ENCODE results near the gene EDARADD.
"Not testable (repeated sequence)": the region's sequence is repeated elsewhere in the genome, so short reads cannot be mapped to it uniquely, and the experiment has no call there.

Gene EDARADD

DNA sequence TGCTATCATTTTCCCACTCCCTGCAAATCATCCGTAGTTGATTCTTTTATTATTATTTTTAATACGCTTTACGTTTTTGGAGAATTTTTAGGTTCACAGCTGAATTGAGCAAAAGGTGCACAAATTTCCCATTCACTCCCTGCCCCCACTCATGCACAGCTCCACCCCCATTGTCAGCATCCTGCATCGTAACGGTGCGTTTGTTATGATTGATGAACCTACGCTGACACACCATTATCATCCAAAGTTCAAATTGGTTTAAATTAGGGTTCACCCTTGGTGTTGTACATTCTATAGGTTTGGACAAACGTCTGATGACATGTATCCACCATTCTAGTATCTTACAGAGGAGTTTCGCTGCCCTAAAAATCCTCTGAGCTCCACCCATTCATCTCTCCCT, 44.5 kb downstream of the EDARADD start:
- DNase-seq (ENCODE audit: low spot score), result no peak

DNA sequence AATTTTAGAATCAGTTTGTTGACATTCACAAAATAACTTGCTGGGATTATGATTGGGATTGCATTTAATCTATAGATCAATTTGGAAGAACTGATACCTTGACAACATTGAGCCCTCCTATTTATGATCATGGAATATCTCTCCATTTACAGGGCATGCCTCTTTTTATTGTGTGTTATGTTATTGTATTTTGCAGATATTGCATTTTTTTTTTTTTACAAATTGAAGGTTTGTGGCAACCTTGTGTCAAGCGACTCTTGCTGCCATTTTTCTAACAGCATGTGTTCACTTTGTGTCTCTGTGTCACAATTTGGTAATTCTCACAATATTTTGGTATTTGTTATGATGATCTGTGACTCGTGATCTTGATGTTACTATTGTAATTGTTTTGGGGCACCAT, 46.3 kb downstream of the EDARADD start:
- DNase-seq (ENCODE audit: low spot score), result no peak

DNA sequence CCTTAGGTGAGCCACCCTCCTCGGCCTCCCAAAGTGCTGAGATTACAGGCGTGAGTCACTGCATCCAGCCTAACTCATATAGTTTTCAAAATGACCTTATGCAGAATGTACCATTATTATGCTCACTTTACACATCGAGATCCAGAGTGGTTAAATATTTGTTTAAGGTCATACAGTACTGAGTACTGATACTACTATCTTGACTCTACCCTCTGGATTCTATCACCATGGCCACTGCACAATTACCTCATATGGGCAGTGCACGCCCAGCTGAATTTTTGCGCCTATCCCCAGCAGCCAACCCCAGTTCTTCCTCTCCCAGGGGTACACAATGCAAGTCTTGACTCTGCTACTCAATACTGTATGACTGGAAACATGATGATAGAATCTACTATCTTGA, 56.7 kb downstream of the EDARADD start:
- no peak for DNase-seq (ENCODE audit: low spot score)

DNA sequence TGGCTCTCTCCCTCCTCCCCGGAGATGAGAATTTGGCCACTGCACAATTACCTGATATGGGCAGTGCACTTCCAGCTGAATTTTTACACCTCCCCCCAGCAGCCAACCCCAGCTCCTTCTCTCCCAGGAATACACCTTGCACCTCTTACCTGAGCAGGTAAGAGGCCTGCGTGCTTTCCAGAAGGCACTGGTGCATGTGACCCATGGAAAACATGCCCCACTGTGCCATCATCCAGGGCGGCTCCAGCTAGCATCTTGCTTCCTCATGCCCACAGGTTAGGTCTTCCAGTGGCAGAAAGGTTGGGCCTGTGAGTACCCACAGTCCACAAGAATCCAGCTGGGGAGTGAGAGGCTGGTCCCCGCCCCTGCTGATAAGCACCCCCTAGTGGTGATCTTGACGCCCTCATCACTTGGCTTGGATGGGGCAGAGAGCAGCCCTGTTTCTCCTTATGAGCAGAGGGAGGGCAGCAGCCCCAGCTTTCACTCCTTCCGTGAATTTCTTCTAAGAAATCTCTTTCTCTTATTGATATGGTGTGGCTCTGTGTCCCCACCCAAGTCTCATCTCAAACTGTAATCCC, 57.8 kb downstream of the EDARADD start:
- DNase-seq (ENCODE audit: low spot score), result no peak

DNA sequence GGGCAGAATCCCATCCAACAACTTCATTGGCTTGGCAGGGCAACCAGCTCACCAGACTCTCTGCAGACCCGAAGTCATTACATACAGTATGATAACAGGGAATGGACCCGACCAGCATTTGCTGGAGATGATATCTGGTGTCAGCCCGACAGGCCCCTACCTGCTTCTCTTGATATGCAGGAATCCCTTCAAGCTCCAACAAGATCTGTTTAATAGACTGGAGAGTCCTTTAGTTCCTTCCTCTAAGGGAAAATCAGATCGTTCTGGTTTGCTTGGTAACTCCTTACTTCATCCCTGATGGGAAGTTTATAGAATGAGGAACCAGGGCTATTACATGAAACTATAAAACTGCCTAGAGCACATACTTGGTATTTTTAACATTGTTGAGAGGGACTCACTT, 61.2 kb downstream of the EDARADD start:
- DNase-seq (ENCODE audit: low spot score), result no peak

DNA sequence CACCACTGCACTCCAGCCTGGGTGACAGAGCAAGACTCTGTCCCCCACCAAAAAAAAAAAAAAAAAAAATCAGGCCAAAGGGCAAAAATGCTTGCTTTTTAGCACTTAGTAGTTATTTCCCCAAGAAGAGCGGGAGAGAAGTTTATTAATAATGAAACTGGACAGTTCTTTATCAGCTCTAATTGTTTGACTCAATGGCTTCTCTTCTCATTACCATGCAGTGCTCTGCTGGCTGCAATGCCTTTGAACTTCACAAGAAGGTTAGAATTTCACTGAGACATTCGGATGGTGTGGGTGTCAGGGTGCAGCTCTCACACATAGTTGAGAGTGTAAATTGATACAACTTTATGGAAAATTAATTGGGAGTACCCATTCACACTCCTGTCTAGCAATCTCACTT, 63.7 kb downstream of the EDARADD start:
- DNase-seq (ENCODE audit: low spot score), result no peak

DNA sequence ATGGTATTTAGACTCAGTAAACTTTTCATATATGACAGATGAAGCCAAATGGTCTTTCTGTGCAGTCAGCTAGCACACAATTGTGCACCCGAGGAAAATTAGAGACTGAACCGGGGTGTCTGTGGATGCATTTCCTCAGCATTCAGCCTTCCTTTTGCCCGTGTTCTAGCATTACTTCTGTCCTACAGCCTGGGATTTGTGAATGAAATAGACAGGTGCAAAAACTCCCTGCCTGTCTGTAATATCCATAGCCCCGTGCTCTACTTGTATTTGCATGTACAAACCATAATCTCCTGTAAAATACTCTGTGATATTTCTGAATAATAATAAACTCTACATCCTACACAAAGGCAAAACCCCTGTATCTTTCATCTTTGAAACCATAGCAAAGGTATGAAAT, 64.9 kb downstream of the EDARADD start:
- DNase-seq (ENCODE audit: low spot score), result no peak

DNA sequence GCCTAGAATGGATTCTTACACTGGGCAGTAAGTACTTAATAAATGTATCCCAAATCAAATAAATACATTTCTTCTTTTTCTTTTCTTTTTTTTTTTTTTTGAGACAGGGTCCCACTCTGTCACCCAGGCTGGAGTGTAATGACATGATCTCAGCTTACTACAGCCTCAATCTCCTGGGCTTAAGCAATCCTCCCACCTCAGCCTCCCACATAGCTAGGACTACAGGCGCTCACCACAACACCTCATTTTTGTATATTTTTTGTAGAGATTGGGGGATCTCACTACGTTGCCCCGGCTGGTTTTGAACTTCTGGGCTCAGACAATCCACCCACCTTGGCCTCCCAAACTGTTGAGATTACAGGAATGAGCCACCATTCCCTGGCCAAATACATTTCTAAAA, 66.0 kb downstream of the EDARADD start:
- DNase-seq (ENCODE audit: low spot score), result no peak

DNA sequence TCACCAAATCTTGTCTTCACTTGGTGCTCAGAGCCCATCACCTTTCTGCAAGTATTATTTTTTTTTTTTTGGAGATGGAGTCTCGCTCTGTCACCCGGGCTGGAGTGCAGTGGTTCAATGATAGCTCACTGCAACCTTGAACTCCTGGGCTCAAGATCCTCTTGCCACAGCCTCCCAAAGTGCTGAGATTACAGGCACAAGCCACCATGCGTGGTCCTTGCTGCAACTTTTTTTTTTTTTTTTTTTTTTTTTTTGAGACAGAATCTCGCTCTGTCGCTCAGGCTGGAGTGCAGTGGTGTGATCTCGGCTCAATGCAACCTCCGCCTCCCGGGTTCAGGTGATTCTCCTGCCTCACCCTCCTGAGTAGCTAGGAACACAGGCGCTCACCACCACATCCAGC, 70.1 kb downstream of the EDARADD start:
- DNase-seq (ENCODE audit: low spot score), result not testable (repeated sequence)

DNA sequence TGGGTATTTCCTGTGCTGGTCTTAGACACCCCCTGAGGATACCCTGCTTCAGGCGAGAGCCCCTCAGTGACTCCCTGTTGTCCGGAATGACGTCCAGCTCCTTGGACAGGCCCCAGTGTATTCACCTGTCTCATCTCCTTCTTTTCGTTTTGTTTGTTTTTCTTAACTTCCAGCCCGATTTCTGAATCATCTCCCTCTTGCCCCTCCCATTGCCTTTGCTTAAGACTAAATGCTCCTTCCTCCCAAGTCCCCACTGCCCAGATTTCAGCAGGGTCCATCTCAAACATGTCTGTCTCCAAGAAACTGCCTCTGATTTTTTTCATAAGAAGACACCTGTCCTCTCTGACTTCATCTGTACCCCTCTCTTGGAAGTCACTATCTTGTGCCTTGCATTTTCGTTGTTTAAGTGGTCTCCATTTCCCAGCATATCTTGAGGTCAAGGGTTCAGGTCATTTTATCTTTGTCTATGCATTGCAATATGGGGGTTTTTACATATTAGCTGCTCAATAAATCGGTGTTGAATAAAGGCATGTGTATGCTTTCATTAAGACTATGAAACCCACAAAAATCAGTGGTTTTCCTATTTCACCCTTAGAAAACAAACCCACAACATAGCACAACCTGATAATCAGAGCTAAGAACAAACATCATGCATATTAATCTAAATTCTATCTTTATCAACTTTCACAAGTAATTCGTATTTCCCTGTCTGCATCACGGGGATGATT, 71.3 kb downstream of the EDARADD start:
- DNase-seq (ENCODE audit: low spot score), result no peak

DNA sequence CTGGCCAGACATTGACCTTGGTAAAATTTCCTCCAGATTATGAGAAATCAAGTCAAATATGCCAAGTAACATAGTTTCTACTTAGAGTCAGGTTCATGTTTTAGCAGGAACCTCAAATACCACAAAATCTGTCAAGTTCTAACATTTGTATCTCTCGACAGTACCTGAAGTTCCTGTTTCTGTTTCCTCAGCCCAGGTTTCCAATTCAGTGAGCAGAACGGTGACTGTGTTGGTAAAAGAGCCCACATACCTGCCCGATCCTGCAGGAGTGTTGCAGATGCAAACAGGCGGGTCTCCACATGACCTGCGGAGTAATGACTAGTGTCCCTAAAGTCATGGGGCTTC, 71.8 kb downstream of the EDARADD start:
- DNase-seq (ENCODE audit: low spot score), result no peak

DNA sequence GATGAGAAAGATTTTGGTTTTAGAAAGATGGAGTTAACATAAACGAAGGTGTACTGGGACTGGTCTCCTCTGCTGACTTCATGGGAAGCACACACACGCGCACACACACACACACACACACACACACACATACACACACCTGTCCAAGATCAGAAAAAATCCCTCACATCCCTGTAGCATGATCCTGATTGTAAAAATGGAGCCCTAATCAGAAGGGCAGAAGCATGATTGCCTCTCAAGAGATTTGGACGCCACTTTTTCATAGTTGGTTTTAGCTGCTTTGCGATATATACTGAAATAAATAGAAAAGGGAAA, 73.2 kb downstream of the EDARADD start:
- DNase-seq (ENCODE audit: low spot score), result no peak

DNA sequence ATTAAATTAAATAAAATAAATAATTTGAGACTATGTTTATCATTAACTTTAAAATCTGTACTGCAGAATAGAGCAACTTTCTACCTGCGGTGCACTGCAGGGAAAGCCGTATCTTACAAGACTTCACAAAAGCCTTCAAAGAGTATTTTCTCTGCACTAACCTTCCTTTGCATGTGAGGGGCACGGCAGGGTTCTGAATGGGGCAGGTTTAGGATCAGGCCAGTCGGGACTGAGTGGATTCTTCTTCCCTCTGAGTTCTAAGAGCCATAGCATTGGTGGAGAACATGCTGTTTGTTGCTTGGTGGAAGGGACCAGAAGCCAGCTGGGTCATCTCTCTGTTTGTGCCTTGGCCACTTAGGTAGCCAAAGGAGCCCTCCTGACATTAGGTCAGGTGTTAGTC, 74.5 kb downstream of the EDARADD start:
- DNase-seq (ENCODE audit: low spot score), result no peak

DNA sequence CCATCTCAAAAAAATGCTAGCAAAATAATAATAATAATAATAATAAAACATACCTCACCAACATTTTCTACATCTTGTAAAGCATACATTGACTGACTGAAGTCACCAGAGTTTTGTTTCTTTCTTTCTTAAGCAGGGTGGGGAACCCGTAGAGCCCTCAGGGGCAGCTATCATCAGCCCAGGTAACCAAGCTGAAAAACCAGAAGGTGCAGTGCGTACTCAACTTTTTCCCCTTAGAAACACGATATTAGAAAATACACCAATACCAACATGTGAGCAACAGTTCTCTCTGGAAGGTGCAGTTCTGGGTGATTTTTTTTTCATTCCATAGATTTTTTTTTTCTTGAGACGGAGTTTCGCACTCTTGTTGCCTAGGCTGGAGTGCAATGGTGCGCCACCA, 75.4 kb downstream of the EDARADD start:
- no peak for DNase-seq (ENCODE audit: low spot score)

DNA sequence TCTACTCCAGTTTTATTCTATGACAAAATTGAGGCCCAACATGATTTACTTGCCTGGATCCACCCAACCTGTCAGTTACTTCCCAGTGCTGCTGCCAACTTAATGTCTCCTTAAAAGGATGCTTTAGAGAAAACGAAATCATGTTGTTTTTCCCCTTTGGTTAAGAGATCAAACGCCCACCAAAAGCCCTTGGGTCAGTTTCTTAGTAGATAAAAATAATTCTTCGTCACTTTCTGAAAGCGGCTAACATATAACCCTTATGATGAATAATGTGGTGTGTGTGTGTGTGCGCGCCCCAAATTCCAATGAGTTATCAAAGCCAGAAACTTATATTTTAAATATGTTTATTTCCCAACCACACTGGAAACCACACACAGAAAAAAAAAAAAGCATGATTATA, 77.0 kb downstream of the EDARADD start:
- DNase-seq (ENCODE audit: low spot score), result no peak

DNA sequence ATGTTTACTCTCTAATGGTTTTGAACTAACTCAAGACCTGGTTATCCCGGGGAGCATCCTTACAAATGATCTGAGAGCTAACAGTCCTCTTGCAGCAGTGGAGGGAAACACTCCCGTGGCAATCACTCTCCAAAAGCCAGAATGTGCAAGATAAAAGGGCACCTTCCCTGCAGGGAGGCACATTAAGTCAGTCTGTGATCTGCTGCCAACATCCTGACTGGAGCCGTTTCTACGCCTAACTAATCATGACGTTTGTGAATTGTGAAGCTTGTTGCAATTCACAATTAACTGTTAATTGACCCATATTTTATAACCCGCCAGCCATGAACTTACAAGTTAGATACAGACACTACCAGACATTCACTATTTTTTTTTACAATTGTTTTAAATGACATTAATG, 77.6 kb downstream of the EDARADD start:
- no peak for DNase-seq (ENCODE audit: low spot score)

DNA sequence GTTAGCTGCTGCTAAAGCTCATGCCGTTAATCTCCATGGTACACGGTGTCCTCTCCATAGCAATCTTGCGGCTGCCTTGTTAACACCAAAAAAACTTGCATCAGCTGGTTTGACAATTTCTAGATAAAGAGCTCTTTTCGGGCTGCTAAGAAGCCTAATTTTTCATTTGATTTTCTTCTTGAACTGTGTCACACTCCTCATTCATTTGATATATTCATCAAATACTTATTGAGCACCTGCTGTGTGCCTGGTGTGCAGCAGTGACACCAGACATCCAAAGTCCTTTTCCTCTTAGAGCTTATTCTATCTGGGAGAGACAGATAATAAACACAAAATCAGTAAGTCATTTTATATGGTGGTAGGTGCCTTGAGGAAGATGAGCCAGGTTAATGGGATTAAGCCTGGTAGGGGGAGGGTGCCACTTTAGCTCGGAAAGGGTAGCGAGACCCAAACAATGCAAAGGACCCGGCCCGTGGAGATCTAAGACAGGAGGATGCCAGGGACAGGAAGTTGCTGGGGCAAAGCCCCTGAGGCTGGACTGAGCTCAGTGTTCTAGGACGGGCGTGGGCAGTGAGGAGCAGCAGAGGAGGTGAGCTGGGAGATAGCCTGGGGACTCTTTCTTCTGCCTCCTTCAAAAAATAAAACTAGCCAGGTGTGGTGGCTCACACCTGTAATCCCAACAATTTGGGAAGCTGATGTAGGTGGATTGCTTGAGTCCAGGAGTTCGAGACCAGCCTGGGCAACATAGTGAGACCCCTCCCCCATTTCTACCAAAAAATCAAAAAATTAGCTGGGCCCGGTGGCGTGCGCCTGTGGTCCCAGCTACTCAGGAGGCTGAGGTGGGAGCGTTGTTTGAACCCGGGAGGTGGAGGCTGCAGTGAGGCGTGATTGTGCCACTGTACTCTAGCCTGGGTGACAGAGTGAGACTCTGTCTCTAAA, 79.0 kb downstream of the EDARADD start:
- no peak for DNase-seq (ENCODE audit: low spot score)

DNA sequence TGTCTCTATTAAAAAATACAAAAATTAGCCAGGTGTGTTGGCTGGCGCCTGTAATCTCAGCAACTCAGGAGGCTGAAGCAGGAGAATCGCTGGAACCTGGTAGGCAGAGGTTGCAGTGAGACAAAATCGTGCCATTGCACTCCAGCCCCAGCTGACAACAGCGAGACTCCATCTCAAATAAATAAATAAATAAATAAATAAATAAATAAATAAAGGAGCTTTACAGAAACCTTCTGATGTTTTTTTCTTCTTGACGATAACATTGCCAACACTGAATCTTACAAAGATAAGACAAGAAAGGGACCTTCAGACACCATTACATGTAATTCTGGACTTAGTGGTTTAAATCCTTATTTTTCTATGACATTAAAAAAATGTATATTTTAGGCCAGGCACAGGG, 81.9 kb downstream of the EDARADD start:
- DNase-seq (ENCODE audit: low spot score), result no peak

DNA sequence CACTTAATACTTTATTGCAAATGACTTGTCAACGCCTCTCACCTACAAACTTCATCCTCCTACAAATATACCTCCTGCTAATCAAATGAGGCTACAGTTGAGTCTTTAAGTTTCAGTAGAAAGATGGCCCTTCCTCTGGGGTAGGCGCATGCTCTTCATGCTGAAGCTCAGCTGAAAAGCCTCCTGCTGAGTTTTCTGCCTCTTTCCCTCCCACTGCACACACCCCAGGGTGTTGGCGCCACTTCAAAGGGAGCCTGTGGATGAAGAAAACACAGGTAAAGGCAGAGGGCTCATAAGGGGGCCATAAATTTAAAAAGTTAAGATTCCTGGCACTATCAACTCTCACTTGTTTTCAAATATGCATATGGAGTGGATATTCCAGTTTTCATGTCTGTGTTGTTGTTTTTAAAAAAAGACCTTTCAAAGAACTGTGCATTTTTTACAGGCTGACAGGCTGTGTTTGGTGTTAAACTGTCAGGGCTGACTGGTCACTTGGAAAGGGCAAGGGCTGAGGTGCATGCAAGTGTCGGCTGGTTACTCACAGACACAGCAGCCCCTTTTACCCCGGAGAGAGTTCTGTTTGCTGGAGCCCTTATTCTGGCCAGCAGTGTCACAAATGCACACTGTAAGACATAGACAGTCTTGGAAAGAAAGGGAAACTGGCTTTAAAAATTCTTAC, 86.8 kb downstream of the EDARADD start:
- DNase-seq (ENCODE audit: low spot score), result no peak

DNA sequence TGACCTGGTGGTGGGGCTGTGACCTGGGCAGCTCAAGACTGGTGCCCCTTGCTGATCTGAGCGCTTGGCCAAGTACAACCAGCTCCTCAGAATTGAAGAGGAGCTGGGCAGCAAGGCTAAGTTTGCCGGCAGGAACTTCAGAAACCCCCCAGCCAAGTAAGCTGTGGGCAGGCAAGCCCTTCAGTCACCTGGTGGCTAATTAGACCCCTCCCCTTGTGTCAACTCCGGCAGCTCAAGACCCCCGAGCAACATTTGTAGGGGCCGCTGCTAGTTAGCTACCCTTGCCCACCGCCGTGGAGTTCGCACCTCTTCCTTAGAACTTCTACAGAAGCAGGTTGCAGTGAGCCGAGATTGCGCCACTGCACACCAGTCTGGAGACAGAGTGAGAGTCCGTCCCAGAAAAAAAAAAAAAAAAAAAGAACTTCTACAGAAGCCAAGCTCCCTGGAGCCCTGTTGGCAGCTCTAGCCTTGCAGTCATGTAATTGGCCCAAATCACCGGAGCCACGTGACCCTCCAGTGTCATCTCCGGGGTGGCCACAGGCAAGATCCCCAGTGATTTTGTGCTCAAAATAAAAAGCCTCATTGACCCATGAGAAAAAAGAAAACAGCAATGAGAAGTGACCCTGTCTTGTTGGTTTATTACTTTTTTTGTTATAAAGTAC, 90.4 kb downstream of the EDARADD start:
- no peak for DNase-seq (ENCODE audit: low spot score)

DNA sequence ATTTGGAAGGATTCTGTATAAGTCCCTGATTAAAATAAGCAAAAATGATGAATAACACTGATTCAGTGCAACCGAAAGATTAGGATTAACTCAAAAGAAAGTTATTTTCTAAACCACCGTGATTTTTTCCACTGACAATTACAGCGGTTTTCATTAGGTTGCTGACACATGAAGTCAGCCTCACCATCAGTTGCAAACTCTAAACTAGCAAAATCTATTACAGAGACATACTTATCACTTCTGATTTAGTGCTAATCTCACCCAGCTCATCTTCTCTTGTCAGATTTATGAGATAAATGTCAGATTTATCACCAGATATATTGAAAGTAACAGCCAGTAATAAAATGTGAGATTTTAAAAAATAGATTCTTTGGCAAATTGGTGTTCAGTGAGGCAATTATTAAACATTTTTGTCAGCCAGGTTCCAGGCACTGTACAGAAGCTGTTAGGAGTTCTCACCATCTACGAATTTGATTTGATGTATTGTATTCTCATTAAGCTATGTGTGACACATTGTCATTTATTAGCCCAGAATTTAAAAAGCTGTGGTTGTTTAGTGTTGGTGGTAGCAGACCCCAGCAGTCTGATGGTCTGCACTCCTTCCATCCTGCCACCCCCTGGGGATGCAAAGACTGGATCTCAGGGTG, 92.4 kb downstream of the EDARADD start:
- no peak for DNase-seq (ENCODE audit: low spot score)

DNA sequence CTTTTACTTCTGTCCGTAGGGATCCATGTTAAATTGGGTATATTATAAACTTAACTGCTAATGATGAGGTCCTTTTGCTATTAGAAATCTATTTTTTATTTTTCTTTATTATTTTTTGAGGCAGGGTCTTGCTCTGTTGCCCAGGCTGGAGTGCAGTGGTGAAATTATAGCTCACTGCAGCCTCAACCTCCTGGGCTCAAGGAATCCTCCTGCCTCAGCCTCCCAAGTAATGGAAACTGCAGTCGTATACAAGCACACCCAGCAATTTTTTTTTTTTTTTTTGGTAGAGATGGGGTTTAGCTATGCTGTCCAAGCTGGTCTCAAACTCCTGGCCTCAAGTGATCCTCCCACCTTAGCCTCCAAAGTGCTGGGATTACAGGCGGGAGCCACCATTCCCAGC, 95.1 kb downstream of the EDARADD start:
- not testable (repeated sequence) for DNase-seq (ENCODE audit: low spot score)
